Caco-2 (cell line): ENCODE results near the gene RAD18. TPM values are rescaled to one million over a fixed set of nuclear protein-coding genes. Genes with fewer than 3 reads are reported as not detected.

Experiments
- BruUV-seq: library from RNA; stranded (reverse); fragments of 400-500 nt; replicated peaks from 2 replicates; lab custom pipeline; 2021; lab: Mats Ljungman, UMichigan
- CTCF ChIA-PET: fragments of 300-600 bp; sonication (Branson Sonifier 250); formaldehyde crosslinking; loops from one replicate; lab custom pipeline; 2022; ENCODE audit warnings: antibody characterized with exemption; lab: Charles Lee
- POLR2A ChIA-PET: fragments of 300-600 bp; sonication (Branson Sonifier 250); formaldehyde crosslinking; loops from one replicate; lab custom pipeline; 2022; ENCODE audit warnings: antibody characterized with exemption; lab: Charles Lee
- DNase-seq, 2 experiments: peaks; one replicate each; pipeline versions ENCODE4 v3.0.0 to v3.0.0-alpha.2; 2020 to 2022
- H3K27me3 ChIP-seq: replicated peaks from 2 replicates; pipeline ENCODE4 v1.6.0; 2011; ENCODE audit warnings: low read length; ENCODE audit not compliant: control insufficient read depth, insufficient read depth
- H3K36me3 ChIP-seq: 2 replicates; pipeline ENCODE4 v1.5.1; 2011; ENCODE audit warnings: low read length; ENCODE audit not compliant: control insufficient read depth, insufficient read depth
- H3K4me1 ChIP-seq: fragments of 250-450 bp; sonication (Bioruptor Pico); 2 replicates; pipeline ENCODE4 v1.5.1; 2020; ENCODE audit warnings: mild to moderate bottlenecking
- H3K4me3 ChIP-seq: 2 replicates; pipeline ENCODE4 v1.5.1; 2011; ENCODE audit warnings: low read depth, mild to moderate bottlenecking, control low read depth, low read length
- H3K9me3 ChIP-seq: fragments of 250-450 bp; sonication (Bioruptor Pico); 2 replicates; pipeline ENCODE4 v1.5.1; 2020; ENCODE audit warnings: mild to moderate bottlenecking, moderate library complexity
- H3K27ac Mint-ChIP-seq: one replicate; pipeline ENCODE4 v1.8.0; 2022; ENCODE audit warnings: mixed read lengths; ENCODE audit not compliant: unreplicated experiment
- H3K27me3 Mint-ChIP-seq: one replicate; pipeline ENCODE4 v1.8.0; 2022; ENCODE audit warnings: mixed read lengths; ENCODE audit not compliant: insufficient read depth, unreplicated experiment
- H3K36me3 Mint-ChIP-seq: one replicate; pipeline ENCODE4 v1.8.0; 2022; ENCODE audit warnings: mild to moderate bottlenecking, mixed read lengths; ENCODE audit not compliant: insufficient read depth, unreplicated experiment
- H3K4me1 Mint-ChIP-seq: one replicate; pipeline ENCODE4 v1.8.0; 2022; ENCODE audit warnings: low read depth, mixed read lengths; ENCODE audit not compliant: unreplicated experiment
- H3K4me3 Mint-ChIP-seq: one replicate; pipeline ENCODE4 v1.8.0; 2022; ENCODE audit warnings: mild to moderate bottlenecking, moderate library complexity, mixed read lengths; ENCODE audit not compliant: unreplicated experiment
- H3K9me3 Mint-ChIP-seq: one replicate; pipeline ENCODE4 v1.8.0; 2022; ENCODE audit warnings: mixed read lengths; ENCODE audit not compliant: unreplicated experiment
- intact Hi-C: fragments of 100-400 bp; cut with micrococcal nuclease; formaldehyde crosslinking; loops from one replicate; pipeline ENCODE4 v1.10.0; 2022; ENCODE audit not compliant: unreplicated experiment
- total RNA-seq: library from RNA; stranded (reverse); gene quantifications from 2 replicates; pipeline ENCODE4 v1.2.3, GENCODE V29; 2022
- TF ChIP-seq, protein P1 (sequence below), 2 experiments: fragments of 200-600 bp in 1 of 2; IDR thresholded peaks; 1 replicate in 1 of 2; 2 replicates in 1 of 2; pipeline versions ENCODE4 v1.5.1 to v1.8.0; 2011 to 2022; ENCODE audit warnings: antibody characterized with exemption in 1 of 2, control low read depth in 1 of 2, inconsistent platforms in 1 of 2, low read depth in 1 of 2, low read length in 1 of 2, mild to moderate bottlenecking in 1 of 2, moderate library complexity in 1 of 2; ENCODE audit not compliant: insufficient read depth in 1 of 2, severe bottlenecking in 1 of 2, unreplicated experiment in 1 of 2

Gene RAD18
- total RNA-seq, 1 experiment from 2014 or later = 19.3 TPM

DNA sequence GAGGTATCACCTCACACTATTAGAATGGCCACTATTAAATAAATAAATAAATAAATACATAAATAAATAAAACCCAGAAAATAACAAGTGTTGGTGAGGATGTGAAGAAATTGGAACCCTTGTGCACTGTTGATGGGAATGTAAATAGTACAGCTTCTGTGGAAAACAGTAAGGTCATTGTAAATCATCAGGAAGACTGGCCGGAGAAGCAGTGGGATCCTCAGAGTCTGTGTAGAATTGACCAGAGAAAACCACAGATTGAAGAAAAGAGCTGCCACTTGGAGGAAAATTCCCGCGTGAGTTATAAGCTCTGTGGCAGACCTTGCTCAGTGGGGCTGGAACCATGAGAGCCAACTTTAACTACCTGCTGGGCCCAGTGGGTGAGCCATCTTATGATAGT lies 92.0 kb downstream of the RAD18 start:
- Histone ChIP-seq H3K9me3 (no peaks in the 10 kb centered on the region), H3K4me1 (peaks cover 26% of the 10 kb centered on the region), H3K36me3 (no peaks in the 10 kb centered on the region), H3K27me3 (no peaks in the 10 kb centered on the region), H3K4me3 (no peak overlapping the region)
- H3K4me3 Mint-ChIP-seq = no peak overlapping the region
- POLR2A ChIA-PET = no interaction called here
- TF ChIP-seq, protein P1, sequence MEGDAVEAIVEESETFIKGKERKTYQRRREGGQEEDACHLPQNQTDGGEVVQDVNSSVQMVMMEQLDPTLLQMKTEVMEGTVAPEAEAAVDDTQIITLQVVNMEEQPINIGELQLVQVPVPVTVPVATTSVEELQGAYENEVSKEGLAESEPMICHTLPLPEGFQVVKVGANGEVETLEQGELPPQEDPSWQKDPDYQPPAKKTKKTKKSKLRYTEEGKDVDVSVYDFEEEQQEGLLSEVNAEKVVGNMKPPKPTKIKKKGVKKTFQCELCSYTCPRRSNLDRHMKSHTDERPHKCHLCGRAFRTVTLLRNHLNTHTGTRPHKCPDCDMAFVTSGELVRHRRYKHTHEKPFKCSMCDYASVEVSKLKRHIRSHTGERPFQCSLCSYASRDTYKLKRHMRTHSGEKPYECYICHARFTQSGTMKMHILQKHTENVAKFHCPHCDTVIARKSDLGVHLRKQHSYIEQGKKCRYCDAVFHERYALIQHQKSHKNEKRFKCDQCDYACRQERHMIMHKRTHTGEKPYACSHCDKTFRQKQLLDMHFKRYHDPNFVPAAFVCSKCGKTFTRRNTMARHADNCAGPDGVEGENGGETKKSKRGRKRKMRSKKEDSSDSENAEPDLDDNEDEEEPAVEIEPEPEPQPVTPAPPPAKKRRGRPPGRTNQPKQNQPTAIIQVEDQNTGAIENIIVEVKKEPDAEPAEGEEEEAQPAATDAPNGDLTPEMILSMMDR (IDR thresholded peaks at IDR 0.05; ENCODE audit: insufficient read depth in 1 of 2, low read depth in 1 of 2, low read length in 1 of 2, severe bottlenecking in 1 of 2, unreplicated experiment in 1 of 2) = no peak
- peaks cover 38% of the 10 kb centered on the region for H3K4me1 Mint-ChIP-seq
- no peak overlapping the region for H3K27ac Mint-ChIP-seq
- no TSS peak for BruUV-seq
- H3K9me3 Mint-ChIP-seq = no peaks in the 10 kb centered on the region
- intact Hi-C loops = no loop called here
- H3K36me3 Mint-ChIP-seq = peaks cover 10% of the 10 kb centered on the region
- H3K27me3 Mint-ChIP-seq = no peaks in the 10 kb centered on the region
- no peak for DNase-seq
- CTCF ChIA-PET = no interaction called here

DNA sequence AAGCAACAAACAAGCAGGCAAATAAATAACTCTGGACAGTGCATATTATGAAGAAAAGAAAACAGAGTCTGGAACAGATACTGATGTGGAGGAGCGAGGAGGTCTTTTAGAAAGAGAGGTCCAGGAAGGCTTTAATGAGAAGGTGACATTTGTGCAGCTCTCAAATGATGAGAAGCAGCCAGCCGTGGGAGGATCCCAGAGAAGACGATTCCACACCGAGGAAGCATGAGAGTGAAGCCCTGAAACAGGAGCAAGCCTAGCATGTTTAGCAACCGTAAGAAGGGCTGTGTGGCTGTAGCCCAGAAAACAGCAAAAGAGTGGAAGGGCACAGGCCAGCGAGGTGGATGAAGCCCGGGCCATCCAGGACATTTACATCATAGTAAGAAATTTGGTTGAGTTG lies 93.1 kb downstream of the RAD18 start:
- POLR2A ChIA-PET = no interaction called here
- BruUV-seq = no TSS peak
- H3K36me3 Mint-ChIP-seq = peaks cover 5% of the 10 kb centered on the region

DNA sequence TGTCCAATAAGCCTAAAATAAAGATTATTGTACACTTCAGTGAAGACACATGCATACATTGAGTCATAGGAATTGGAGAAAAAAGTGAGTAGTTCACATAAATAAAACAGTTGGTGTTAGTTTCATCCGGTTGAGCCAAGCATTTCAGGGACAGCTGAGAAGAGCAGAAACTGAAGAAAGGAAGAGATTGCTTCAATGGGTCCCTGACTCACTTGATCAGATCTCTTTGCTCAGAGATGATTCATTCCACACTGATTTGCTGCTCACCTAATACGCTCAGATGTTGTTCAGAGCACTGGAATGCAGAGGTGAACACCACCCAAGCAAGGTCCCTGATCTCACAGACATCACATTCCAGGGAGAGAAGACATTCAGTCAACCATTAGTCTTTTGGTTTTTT lies 93.7 kb downstream of the RAD18 start:
- H3K4me3 ChIP-seq = no peak overlapping the region
- Mint-ChIP-seq H3K36me3 (no peaks in the 10 kb centered on the region), H3K4me1 (peaks cover 32% of the 10 kb centered on the region), H3K9me3 (no peaks in the 10 kb centered on the region), H3K27ac (peak overlapping the region; percentile 22), H3K4me3 (no peak overlapping the region), H3K27me3 (no peaks in the 10 kb centered on the region)
- H3K9me3 ChIP-seq = no peaks in the 10 kb centered on the region
- TF ChIP-seq, protein P1 (IDR thresholded peaks at IDR 0.05; ENCODE audit: insufficient read depth in 1 of 2, low read depth in 1 of 2, low read length in 1 of 2, severe bottlenecking in 1 of 2, unreplicated experiment in 1 of 2) = no peak
- no peaks in the 10 kb centered on the region for H3K36me3 ChIP-seq
- CTCF ChIA-PET = no interaction called here
- intact Hi-C loops = no loop called here
- DNase-seq = peak; percentile 43 to 57
- no peaks in the 10 kb centered on the region for H3K27me3 ChIP-seq
- POLR2A ChIA-PET = no interaction called here
- BruUV-seq = no TSS peak
- H3K4me1 ChIP-seq = peaks cover 24% of the 10 kb centered on the region

More for the DNA sequence above, 93.1 kb downstream of the RAD18 start:
- H3K9me3 Mint-ChIP-seq = no peaks in the 10 kb centered on the region
- peaks cover 37% of the 10 kb centered on the region for H3K4me1 Mint-ChIP-seq
- no peaks in the 10 kb centered on the region for H3K9me3 ChIP-seq
- TF ChIP-seq, protein P1 (IDR thresholded peaks at IDR 0.05; ENCODE audit: insufficient read depth in 1 of 2, low read depth in 1 of 2, low read length in 1 of 2, severe bottlenecking in 1 of 2, unreplicated experiment in 1 of 2) = no peak
- no peaks in the 10 kb centered on the region for H3K27me3 Mint-ChIP-seq
- no peak overlapping the region for H3K4me3 ChIP-seq
- CTCF ChIA-PET = no interaction called here
- H3K36me3 ChIP-seq = no peaks in the 10 kb centered on the region
- no peak for DNase-seq
- H3K27ac Mint-ChIP-seq = peak overlapping the region; percentile 22
- H3K4me1 ChIP-seq = peaks cover 26% of the 10 kb centered on the region
- H3K4me3 Mint-ChIP-seq = no peak overlapping the region
- H3K27me3 ChIP-seq = no peaks in the 10 kb centered on the region
- intact Hi-C loops = no loop called here
